Naive thymus-derived CD4-positive, alpha-beta T cell (primary cell): ENCODE results near the gene MYOZ1. TPM values are rescaled to one million over a fixed set of nuclear protein-coding genes. Genes with fewer than 3 reads are reported as not detected.

Experiments used
- ATAC-seq: fragments of 150-1000 bp; cut with Tn5 transposase; 2 replicates; pipeline ENCODE4 v1.10.0; 2021; ENCODE audit warnings: mild to moderate bottlenecking, moderate library complexity
- CTCF ChIA-PET: fragments of 350-600 bp; sonication (Branson Sonifier 250); formaldehyde crosslinking; loops from one replicate; lab custom pipeline; 2021; ENCODE audit warnings: antibody characterized with exemption; lab: Charles Lee
- POLR2A ChIA-PET: fragments of 350-600 bp; sonication (Branson Sonifier 250); formaldehyde crosslinking; loops from one replicate; lab custom pipeline; 2021; ENCODE audit warnings: antibody characterized with exemption, inconsistent platforms; lab: Charles Lee
- DNase-seq, 9 donors: peaks; one replicate each; pipeline versions ENCODE4 v3.0.0 to v3.0.0-alpha.2; 2020 to 2022; ENCODE audit warnings: mixed read lengths in 1 of 9
- H3K27ac ChIP-seq: one replicate; pipeline ENCODE4 v1.7.0; 2013; ENCODE audit warnings: mild to moderate bottlenecking, low read depth, low read length, moderate library complexity
- H3K27me3 ChIP-seq, 2 donors: one replicate each; pipeline ENCODE4 v1.7.0; 2013; ENCODE audit warnings: low read length in 2 of 2, mild to moderate bottlenecking in 2 of 2, moderate library complexity in 2 of 2; ENCODE audit not compliant: control insufficient read depth in 2 of 2, insufficient read depth in 2 of 2
- H3K36me3 ChIP-seq, 3 experiments: 1 replicate in 2 of 3; 2 replicates in 1 of 3; pipeline ENCODE4 v1.7.0; 2013; ENCODE audit warnings: low read length in 3 of 3, mild to moderate bottlenecking in 3 of 3, moderate library complexity in 1 of 3; ENCODE audit not compliant: insufficient read depth in 3 of 3, control insufficient read depth in 2 of 3
- H3K4me1 ChIP-seq, 2 donors: one replicate each; pipeline ENCODE4 v1.7.0; 2013; ENCODE audit warnings: low read length in 2 of 2, mild to moderate bottlenecking in 2 of 2, moderate library complexity in 1 of 2; ENCODE audit not compliant: control insufficient read depth in 2 of 2, insufficient read depth in 2 of 2
- H3K4me3 ChIP-seq: 2 replicates; pipeline ENCODE4 v1.7.0; 2013; ENCODE audit warnings: mild to moderate bottlenecking, low read length
- H3K9me3 ChIP-seq, 3 experiments: 1 replicate in 2 of 3; 2 replicates in 1 of 3; pipeline ENCODE4 v1.7.0; 2013; ENCODE audit warnings: low read length in 3 of 3; ENCODE audit not compliant: control insufficient read depth in 2 of 3
- H3K27ac Mint-ChIP-seq, 9 donors: one replicate each; pipeline ENCODE4 v1.8.0; 2020 to 2022; ENCODE audit warnings: mixed read lengths in 9 of 9, mild to moderate bottlenecking in 8 of 9, moderate library complexity in 5 of 9, inconsistent platforms in 2 of 9
- H3K27me3 Mint-ChIP-seq, 5 donors: one replicate each; pipeline ENCODE4 v1.8.0; 2021 to 2022; ENCODE audit warnings: mixed read lengths in 5 of 5, mild to moderate bottlenecking in 1 of 5
- H3K36me3 Mint-ChIP-seq, 5 donors: one replicate each; pipeline ENCODE4 v1.8.0; 2020 to 2022; ENCODE audit warnings: mixed read lengths in 5 of 5, mild to moderate bottlenecking in 3 of 5, inconsistent platforms in 1 of 5
- H3K4me1 Mint-ChIP-seq, 7 donors: one replicate each; pipeline ENCODE4 v1.8.0; 2020 to 2022; ENCODE audit warnings: mixed read lengths in 7 of 7, mild to moderate bottlenecking in 3 of 7, inconsistent platforms in 1 of 7
- H3K4me3 Mint-ChIP-seq, 10 donors: one replicate each; pipeline ENCODE4 v1.8.0; 2020 to 2022; ENCODE audit warnings: mild to moderate bottlenecking in 10 of 10, mixed read lengths in 10 of 10, moderate library complexity in 6 of 10, inconsistent platforms in 2 of 10
- H3K9me3 Mint-ChIP-seq, 11 donors: one replicate each; pipeline ENCODE4 v1.8.0; 2020 to 2022; ENCODE audit warnings: mixed read lengths in 11 of 11, mild to moderate bottlenecking in 4 of 11, inconsistent platforms in 1 of 11, moderate library complexity in 1 of 11
- intact Hi-C, 2 donors: fragments of 100-400 bp; cut with micrococcal nuclease; formaldehyde crosslinking; loops; one replicate each; pipeline ENCODE4 v1.15.1; 2023
- polyA plus RNA-seq, 2 donors: library from polyadenylated mRNA; unstranded; fragments of 300-500 nt; fragmentation: Illumina TruSeq; gene quantifications; one replicate each; pipeline ENCODE4 v1.2.3, GENCODE V29; 2021
- total RNA-seq, 6 experiments: library from RNA in 5 of 6; stranded (reverse) in 5 of 6; gene quantifications; 1 replicate in 5 of 6; 2 replicates in 1 of 6; pipeline ENCODE4 v1.2.3 and lab custom pipeline; 2021 to 2026

Gene MYOZ1
- total and polyA plus RNA-seq, 7 experiments from 2014 or later: not detected

GRCh38 chr10:73644015-73644743, 2.9 kb upstream of the MYOZ1 start:
- CTCF ChIA-PET: interaction anchor here (0.6 to 4.4 kb wide), 14 partner anchors 9 to 1478 kb away, joined by 3 to 89 read pairs (median 4); no protein-coding TSS in a partner anchor
- Mint-ChIP-seq H3K4me1 (peaks cover 0 to 17% (median 6%) of the 10 kb centered on the region in 7 donors), H3K9me3 (peaks cover 0 to 5% (median 0%) of the 10 kb centered on the region in 11 donors), H3K36me3 (no peaks in the 10 kb centered on the region), H3K4me3 (peak overlapping the region in 2 of 10 donors; percentile 34 to 35), H3K27me3 (peaks cover 0 to 14% (median 11%) of the 10 kb centered on the region in 5 donors), H3K27ac (peak overlapping the region in 5 of 9 donors; percentile 12 to 62 (median 50))
- no peak overlapping the region for H3K27ac ChIP-seq
- H3K4me1 ChIP-seq: no peaks in the 10 kb centered on the region
- no peak overlapping the region for H3K4me3 ChIP-seq
- no peaks in the 10 kb centered on the region for H3K27me3 ChIP-seq
- POLR2A ChIA-PET: interaction anchor here (0.7 to 1.3 kb wide), 2 partner anchors 18 to 148 kb away, joined by 3 to 4 read pairs; partner anchors contain the start of gene PPP3CB
- no peaks in the 10 kb centered on the region for H3K36me3 ChIP-seq
- intact Hi-C loops: loop anchor here (1.0 to 5.0 kb wide), 5 partner anchors 18 to 380 kb away; partner anchors contain the start of gene USP54 (in 1 of the 2)
- peak in 8 of 9 donors; percentile 33 to 70 (median 60) for DNase-seq
- no peaks in the 10 kb centered on the region for H3K9me3 ChIP-seq
- peak; percentile 82 for ATAC-seq

GRCh38 chr10:73643362-73643761, 2.1 kb upstream of the MYOZ1 start:
- CTCF ChIA-PET: interaction anchor here (0.6 to 4.4 kb wide), 13 partner anchors 8 to 383 kb away, joined by 3 to 89 read pairs (median 4); no protein-coding TSS in a partner anchor
- Histone ChIP-seq H3K4me1 (no peaks in the 10 kb centered on the region), H3K4me3 (no peak overlapping the region), H3K27ac (no peak overlapping the region), H3K9me3 (no peaks in the 10 kb centered on the region), H3K36me3 (no peaks in the 10 kb centered on the region), H3K27me3 (no peaks in the 10 kb centered on the region)
- H3K27ac Mint-ChIP-seq: peak overlapping the region in 1 of 9 donors; percentile 48
- H3K4me3 Mint-ChIP-seq: no peak overlapping the region
- peaks cover 0 to 17% (median 5%) of the 10 kb centered on the region in 7 donors for H3K4me1 Mint-ChIP-seq
- ATAC-seq (no peak), DNase-seq (no peak)
- intact Hi-C loops: loop anchor here in 1 of 2 donors (5.0 kb wide), 1 partner anchor 51 kb away; the partner anchor contains the start of gene USP54
- peaks cover 0 to 5% (median 0%) of the 10 kb centered on the region in 11 donors for H3K9me3 Mint-ChIP-seq
- H3K36me3 Mint-ChIP-seq: no peaks in the 10 kb centered on the region
- peaks cover 0 to 11% (median 6%) of the 10 kb centered on the region in 5 donors for H3K27me3 Mint-ChIP-seq
- POLR2A ChIA-PET: interaction anchor here (0.6 to 1.3 kb wide), 3 partner anchors 17 to 147 kb away, joined by 3 to 4 read pairs (median 3); partner anchors contain the start of gene PPP3CB

- no peak for DNase-seq
- Histone ChIP-seq H3K4me3 (no peak overlapping the region), H3K4me1 (no peaks in the 10 kb centered on the region), H3K27me3 (no peaks in the 10 kb centered on the region), H3K27ac (no peak overlapping the region), H3K9me3 (no peaks in the 10 kb centered on the region), H3K36me3 (no peaks in the 10 kb centered on the region)
- Mint-ChIP-seq H3K27me3 (peaks cover 0 to 19% (median 3%) of the 10 kb centered on the region in 5 donors), H3K36me3 (no peaks in the 10 kb centered on the region), H3K27ac (no peak overlapping the region), H3K4me3 (no peak overlapping the region), H3K9me3 (no peaks in the 10 kb centered on the region), H3K4me1 (peaks cover 0 to 9% (median 4%) of the 10 kb centered on the region in 7 donors)
- ATAC-seq: no peak
- CTCF ChIA-PET: interaction anchor here (0.5 to 3.2 kb wide), 2 partner anchors 104 to 109 kb away, joined by 3 to 19 read pairs; no protein-coding TSS in a partner anchor
- POLR2A ChIA-PET: no interaction called here
- intact Hi-C loops: no loop called here
Observed at GRCh38 chr10:73639286-73639685, 2.0 kb downstream of the MYOZ1 start.

- intact Hi-C loops: no loop called here
- Histone ChIP-seq H3K9me3 (no peaks in the 10 kb centered on the region), H3K27ac (no peak overlapping the region), H3K36me3 (no peaks in the 10 kb centered on the region), H3K4me1 (no peaks in the 10 kb centered on the region), H3K27me3 (no peaks in the 10 kb centered on the region), H3K4me3 (no peak overlapping the region)
- Mint-ChIP-seq H3K4me3 (no peak overlapping the region), H3K9me3 (no peaks in the 10 kb centered on the region), H3K27ac (peak overlapping the region in 2 of 9 donors; percentile 44 to 67), H3K27me3 (peaks cover 0 to 10% (median 0%) of the 10 kb centered on the region in 5 donors), H3K36me3 (no peaks in the 10 kb centered on the region), H3K4me1 (peaks cover 0 to 1% (median 0%) of the 10 kb centered on the region in 7 donors)
- no peak for DNase-seq
- ChIA-PET CTCF (interaction anchor here (1.8 kb wide), 1 partner anchor 8 kb away, joined by 7 read pairs; no protein-coding TSS in a partner anchor), POLR2A (interaction anchor here (0.6 to 0.7 kb wide), 3 partner anchors 11 to 952 kb away, joined by 3 read pairs; no protein-coding TSS in a partner anchor)
- no peak for ATAC-seq
Observed at GRCh38 chr10:73635781-73636180, 5.5 kb downstream of the MYOZ1 start.

GRCh38 chr10:73634421-73634820, 6.9 kb downstream of the MYOZ1 start:
- intact Hi-C loops: no loop called here
- no peak for ATAC-seq
- no peak overlapping the region for H3K27ac ChIP-seq
- H3K27ac Mint-ChIP-seq: no peak overlapping the region
- no peaks in the 10 kb centered on the region for H3K4me1 Mint-ChIP-seq
- no peak overlapping the region for H3K4me3 ChIP-seq
- H3K9me3 Mint-ChIP-seq: no peaks in the 10 kb centered on the region
- no peaks in the 10 kb centered on the region for H3K9me3 ChIP-seq
- no peak for DNase-seq
- no peaks in the 10 kb centered on the region for H3K36me3 Mint-ChIP-seq
- H3K4me3 Mint-ChIP-seq: no peak overlapping the region
- peaks cover 0 to 10% (median 0%) of the 10 kb centered on the region in 5 donors for H3K27me3 Mint-ChIP-seq
- H3K36me3 ChIP-seq: no peaks in the 10 kb centered on the region
- ChIA-PET CTCF (interaction anchor here (1.8 kb wide), 1 partner anchor 9 kb away, joined by 7 read pairs; no protein-coding TSS in a partner anchor), POLR2A (no interaction called here)
- H3K4me1 ChIP-seq: no peaks in the 10 kb centered on the region
- no peaks in the 10 kb centered on the region for H3K27me3 ChIP-seq

DNA sequence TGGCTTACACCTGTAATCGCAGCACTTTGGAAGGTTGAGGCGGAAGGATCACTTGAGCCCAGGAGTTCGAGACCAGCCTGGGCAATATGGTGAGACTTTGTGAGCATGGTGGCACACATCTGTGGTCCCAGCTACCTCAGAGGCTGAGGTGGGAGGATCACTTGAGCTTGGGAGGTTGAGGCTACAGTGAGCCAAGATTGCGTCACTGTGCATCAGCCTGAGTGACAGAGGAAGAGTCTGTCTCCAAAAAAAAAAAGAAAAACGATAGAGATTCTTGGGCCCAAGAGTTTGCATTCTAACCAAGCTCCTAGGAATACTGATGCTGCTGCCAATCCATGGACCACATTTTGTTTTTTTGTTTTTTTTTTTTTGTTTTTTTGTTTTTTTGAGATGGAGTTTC, 12.1 kb downstream of the MYOZ1 start:
- Histone ChIP-seq H3K27ac (no peak overlapping the region), H3K4me3 (no peak overlapping the region), H3K4me1 (peaks cover 7 to 9% of the 10 kb centered on the region in 2 donors), H3K9me3 (no peaks in the 10 kb centered on the region), H3K27me3 (no peaks in the 10 kb centered on the region), H3K36me3 (peaks cover 0 to 5% (median 0%) of the 10 kb centered on the region in 3 experiments)
- DNase-seq: no peak
- POLR2A ChIA-PET: no interaction called here
- Mint-ChIP-seq H3K4me3 (no peak overlapping the region), H3K27ac (no peak overlapping the region), H3K27me3 (no peaks in the 10 kb centered on the region), H3K9me3 (no peaks in the 10 kb centered on the region), H3K36me3 (peaks cover 0 to 3% (median 0%) of the 10 kb centered on the region in 5 donors), H3K4me1 (peaks cover 0 to 26% (median 23%) of the 10 kb centered on the region in 7 donors)
- CTCF ChIA-PET: no interaction called here
- intact Hi-C loops: loop anchor here (5.0 kb wide), 7 partner anchors 113 to 1198 kb away; partner anchors contain the start of genes ECD (in 2 of the 2), FAM149B1 (in 2 of the 2), SEC24C (in 2 of the 2) and CHCHD1 (in 1 of the 2)
- ATAC-seq: no peak
